K562 (cell line): Measurements from ENCODE around the gene IKBKG. TPM values are rescaled to one million over a fixed set of nuclear protein-coding genes. Genes with fewer than 3 reads are reported as not detected.

Source experiments
- ATF7 ChIP-seq: fragments of 450-650 bp; IDR thresholded peaks from 2 replicates; pipeline ENCODE4 v1.7.1; 2014; ENCODE audit warnings: mild to moderate bottlenecking, moderate library complexity
- CBFA2T3 ChIP-seq: fragments of 450-650 bp; IDR thresholded peaks from 2 replicates; pipeline ENCODE4 v1.6.1; 2017
- CCAR2 ChIP-seq: fragments of 200-400 bp; formaldehyde crosslinking; IDR thresholded peaks from 2 replicates; pipeline ENCODE4 v1.6.1; 2017; ENCODE audit warnings: mild to moderate bottlenecking, low read depth, low read length
- CHD1 ChIP-seq: fragments of 200-600 bp; sonication (generic); IDR thresholded peaks from one replicate; pipeline ENCODE4 v1.6.1; 2012; ENCODE audit warnings: mild to moderate bottlenecking, moderate library complexity, low read length, inconsistent platforms
- ILF3 ChIP-seq: fragments of 450-650 bp; IDR thresholded peaks from 2 replicates; pipeline ENCODE4 v1.6.1; 2018; ENCODE audit warnings: antibody characterized with exemption, mild to moderate bottlenecking, moderate library complexity, borderline replicate concordance
- RAD21 ChIP-seq, 2 experiments: fragments of 250-450 bp in 1 of 2; fragments of 450-650 bp in 1 of 2; sonication (Bioruptor Pico) in 1 of 2; formaldehyde crosslinking in 1 of 2; IDR thresholded peaks in 1 of 2; conservative IDR thresholded peaks in 1 of 2; 2 replicates each; pipeline versions ENCODE4 v1.4.0 to v1.8.0; 2020 to 2022; ENCODE audit warnings: mild to moderate bottlenecking in 2 of 2, moderate library complexity in 1 of 2
- SMARCA5 ChIP-seq: fragments of 450-650 bp; IDR thresholded peaks from 2 replicates; pipeline ENCODE4 v1.6.1; 2016
- SNRNP70 ChIP-seq: fragments of 200-400 bp; formaldehyde crosslinking; optimal IDR thresholded peaks from 2 replicates; pipeline ENCODE3; 2017; ENCODE audit warnings: low read depth, low read length
- TCF3 ChIP-seq: sonication (generic); formaldehyde crosslinking; IDR thresholded peaks from 2 replicates; pipeline ENCODE4 v1.4.0; 2020; ENCODE audit warnings: mild to moderate bottlenecking, missing genetic modification reagents
- TSC22D4 ChIP-seq: fragments of 450-650 bp; IDR thresholded peaks from 2 replicates; pipeline ENCODE4 v1.6.1; 2016; ENCODE audit warnings: missing genetic modification characterization, missing biosample characterization, control low read depth
- ZNF12 ChIP-seq: sonication (generic); formaldehyde crosslinking; IDR thresholded peaks from 2 replicates; pipeline ENCODE4 v1.4.0; 2020; ENCODE audit warnings: mild to moderate bottlenecking, missing genetic modification reagents
- ZNF766 ChIP-seq: fragments of 200-800 bp; sonication (Bioruptor generic); conservative IDR thresholded peaks from 2 replicates; pipeline ENCODE4 v1.6.1; 2016; ENCODE audit warnings: missing genetic modification characterization, missing compliant biosample characterization
- polyA plus RNA-seq, 8 experiments: library from polyadenylated mRNA; depleted of rRNA in 4 of 8; stranded (reverse) in 5 of 8; unstranded in 3 of 8; fragments of >200 nt; fragmentation: Nextera tagmentation in 2 of 8; fragmentation: Illumina TruSeq in 1 of 8; extraction: Ambion mirVana in 2 of 8; extraction: Trizol in 1 of 8; gene quantifications; 2 replicates each; pipeline versions ENCODE4 v1.2.1 to v1.2.3, GENCODE V29; 2011 to 2014; ENCODE audit warnings: inconsistent platforms in 1 of 8, missing spikeins in 1 of 8
- total RNA-seq, 7 experiments: library from RNA; depleted of rRNA in 6 of 7; stranded (reverse); fragments of >200 nt in 6 of 7; fragmentation: Illumina TruSeq in 2 of 7; extraction: Trizol in 2 of 7; gene quantifications; 2 replicates each; pipeline versions ENCODE4 v1.2.1 to v1.2.3, GENCODE V29; 2011 to 2021; ENCODE audit warnings: low replicate concordance in 1 of 7
- TF ChIP-seq, protein P1 (sequence below): sonication (generic); formaldehyde crosslinking; IDR thresholded peaks from 2 replicates; pipeline ENCODE4 v1.8.0; 2022; ENCODE audit warnings: missing genetic modification reagents, mild to moderate bottlenecking, moderate library complexity, borderline replicate concordance
- TF ChIP-seq, protein P2 (sequence below): IDR thresholded peaks from 2 replicates; pipeline ENCODE4 v1.6.1; 2011; ENCODE audit not compliant: insufficient read length; ENCODE audit errors: extremely low read depth
- TF ChIP-seq, protein P3 (sequence below): sonication (generic); formaldehyde crosslinking; IDR thresholded peaks from 2 replicates; pipeline ENCODE4 v1.8.0; 2023; ENCODE audit warnings: mild to moderate bottlenecking, missing genetic modification reagents
- TF ChIP-seq, protein P4 (sequence below): sonication (generic); formaldehyde crosslinking; IDR thresholded peaks from 2 replicates; pipeline ENCODE4 v1.8.0; 2022; ENCODE audit warnings: mild to moderate bottlenecking, missing genetic modification reagents, borderline replicate concordance
- TF ChIP-seq, protein P5 (sequence below): fragments of 450-650 bp; IDR thresholded peaks from 2 replicates; pipeline ENCODE4 v1.6.1; 2016

The IKBKG gene
- total and polyA plus RNA-seq, 9 of the 15 experiments (the other 6 are each of a cell fraction or from before 2014, with no cell fraction given), result 0.68 to 60.0 (median 21.9) TPM

DNA sequence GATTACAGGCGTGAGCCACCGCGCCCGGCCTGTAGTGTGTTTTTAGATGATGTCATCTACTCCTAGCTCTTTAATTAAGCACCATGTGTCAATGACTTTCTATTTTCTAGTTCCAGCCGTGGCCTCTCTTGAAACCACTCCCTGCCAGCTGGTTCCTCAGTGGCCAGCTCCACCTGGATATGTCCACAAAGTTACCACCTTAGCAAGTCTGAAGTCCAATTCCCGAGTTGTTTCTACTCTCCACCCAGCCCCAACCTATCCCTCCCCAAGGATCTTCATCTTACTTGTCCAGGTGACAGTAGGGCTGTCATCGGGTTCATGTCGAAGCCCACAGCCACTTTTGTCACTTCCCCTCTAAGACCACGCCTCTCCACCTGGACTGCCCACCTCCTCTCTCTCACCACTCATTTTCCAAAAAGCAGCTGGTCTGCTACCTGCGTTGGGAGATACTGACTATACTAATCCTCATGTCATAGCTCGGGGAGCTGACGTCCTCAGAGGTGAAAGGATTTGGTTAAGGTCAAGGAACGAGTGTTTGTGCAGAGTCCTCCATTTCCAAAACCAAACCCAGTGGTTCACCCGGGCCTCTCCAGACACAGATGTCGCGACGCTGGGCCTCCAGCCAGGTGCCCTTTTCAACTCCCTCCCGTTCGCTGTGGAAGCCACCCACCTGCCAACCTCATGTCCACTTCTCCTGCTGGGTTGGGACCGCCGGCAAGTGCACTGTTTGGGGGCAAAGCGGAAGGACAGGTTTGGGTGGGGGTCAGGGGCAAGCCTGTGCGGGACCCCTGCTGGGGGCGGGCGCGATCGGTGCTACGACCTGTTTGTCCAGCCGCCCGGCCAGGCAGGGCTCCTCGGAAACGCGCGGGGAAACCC is 32.1 kb upstream of the IKBKG start (continued):
- TF ChIP-seq ATF7 (peak; percentile 57; the same call in 1 of the 2 replicates), ZNF12 (CRISPR knock-in tag) (0 out of 2 replicates have a peak, but pooled peaks have one; percentile 65), TSC22D4 (no peak), TCF3 (0 out of 2 replicates have a peak, but pooled peaks have one; percentile 28), CCAR2 (no peak), RAD21 (CRISPR knock-in tag; conservative IDR thresholded peaks at IDR 0.05 in 1 of 2, IDR thresholded peaks at IDR 0.05 in 1 of 2) (no peak), CBFA2T3 (peak; percentile 33; the same call in 1 of the 2 replicates), SNRNP70 (no peak), CHD1 (peak; percentile 54), ZNF766 (CRISPR knock-in tag) (no peak), SMARCA5 (0 out of 2 replicates have a peak, but pooled peaks have one; percentile 1), ILF3 (no peak)
- TF ChIP-seq, protein P1, sequence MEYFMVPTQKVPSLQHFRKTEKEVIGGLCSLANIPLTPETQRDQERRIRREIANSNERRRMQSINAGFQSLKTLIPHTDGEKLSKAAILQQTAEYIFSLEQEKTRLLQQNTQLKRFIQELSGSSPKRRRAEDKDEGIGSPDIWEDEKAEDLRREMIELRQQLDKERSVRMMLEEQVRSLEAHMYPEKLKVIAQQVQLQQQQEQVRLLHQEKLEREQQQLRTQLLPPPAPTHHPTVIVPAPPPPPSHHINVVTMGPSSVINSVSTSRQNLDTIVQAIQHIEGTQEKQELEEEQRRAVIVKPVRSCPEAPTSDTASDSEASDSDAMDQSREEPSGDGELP (CRISPR knock-in tag), result peak; percentile 61; the same call in 1 of the 2 replicates
- TF ChIP-seq, protein P2, sequence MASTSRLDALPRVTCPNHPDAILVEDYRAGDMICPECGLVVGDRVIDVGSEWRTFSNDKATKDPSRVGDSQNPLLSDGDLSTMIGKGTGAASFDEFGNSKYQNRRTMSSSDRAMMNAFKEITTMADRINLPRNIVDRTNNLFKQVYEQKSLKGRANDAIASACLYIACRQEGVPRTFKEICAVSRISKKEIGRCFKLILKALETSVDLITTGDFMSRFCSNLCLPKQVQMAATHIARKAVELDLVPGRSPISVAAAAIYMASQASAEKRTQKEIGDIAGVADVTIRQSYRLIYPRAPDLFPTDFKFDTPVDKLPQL, result no peak
- TF ChIP-seq, protein P3, sequence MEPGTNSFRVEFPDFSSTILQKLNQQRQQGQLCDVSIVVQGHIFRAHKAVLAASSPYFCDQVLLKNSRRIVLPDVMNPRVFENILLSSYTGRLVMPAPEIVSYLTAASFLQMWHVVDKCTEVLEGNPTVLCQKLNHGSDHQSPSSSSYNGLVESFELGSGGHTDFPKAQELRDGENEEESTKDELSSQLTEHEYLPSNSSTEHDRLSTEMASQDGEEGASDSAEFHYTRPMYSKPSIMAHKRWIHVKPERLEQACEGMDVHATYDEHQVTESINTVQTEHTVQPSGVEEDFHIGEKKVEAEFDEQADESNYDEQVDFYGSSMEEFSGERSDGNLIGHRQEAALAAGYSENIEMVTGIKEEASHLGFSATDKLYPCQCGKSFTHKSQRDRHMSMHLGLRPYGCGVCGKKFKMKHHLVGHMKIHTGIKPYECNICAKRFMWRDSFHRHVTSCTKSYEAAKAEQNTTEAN (CRISPR knock-in tag), result 0 out of 2 replicates have a peak, but pooled peaks have one; percentile 40
- TF ChIP-seq, protein P4, sequence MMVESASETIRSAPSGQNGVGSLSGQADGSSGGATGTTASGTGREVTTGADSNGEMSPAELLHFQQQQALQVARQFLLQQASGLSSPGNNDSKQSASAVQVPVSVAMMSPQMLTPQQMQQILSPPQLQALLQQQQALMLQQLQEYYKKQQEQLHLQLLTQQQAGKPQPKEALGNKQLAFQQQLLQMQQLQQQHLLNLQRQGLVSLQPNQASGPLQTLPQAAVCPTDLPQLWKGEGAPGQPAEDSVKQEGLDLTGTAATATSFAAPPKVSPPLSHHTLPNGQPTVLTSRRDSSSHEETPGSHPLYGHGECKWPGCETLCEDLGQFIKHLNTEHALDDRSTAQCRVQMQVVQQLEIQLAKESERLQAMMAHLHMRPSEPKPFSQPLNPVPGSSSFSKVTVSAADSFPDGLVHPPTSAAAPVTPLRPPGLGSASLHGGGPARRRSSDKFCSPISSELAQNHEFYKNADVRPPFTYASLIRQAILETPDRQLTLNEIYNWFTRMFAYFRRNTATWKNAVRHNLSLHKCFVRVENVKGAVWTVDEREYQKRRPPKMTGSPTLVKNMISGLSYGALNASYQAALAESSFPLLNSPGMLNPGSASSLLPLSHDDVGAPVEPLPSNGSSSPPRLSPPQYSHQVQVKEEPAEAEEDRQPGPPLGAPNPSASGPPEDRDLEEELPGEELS (CRISPR knock-in tag), result no peak
- TF ChIP-seq, protein P5, sequence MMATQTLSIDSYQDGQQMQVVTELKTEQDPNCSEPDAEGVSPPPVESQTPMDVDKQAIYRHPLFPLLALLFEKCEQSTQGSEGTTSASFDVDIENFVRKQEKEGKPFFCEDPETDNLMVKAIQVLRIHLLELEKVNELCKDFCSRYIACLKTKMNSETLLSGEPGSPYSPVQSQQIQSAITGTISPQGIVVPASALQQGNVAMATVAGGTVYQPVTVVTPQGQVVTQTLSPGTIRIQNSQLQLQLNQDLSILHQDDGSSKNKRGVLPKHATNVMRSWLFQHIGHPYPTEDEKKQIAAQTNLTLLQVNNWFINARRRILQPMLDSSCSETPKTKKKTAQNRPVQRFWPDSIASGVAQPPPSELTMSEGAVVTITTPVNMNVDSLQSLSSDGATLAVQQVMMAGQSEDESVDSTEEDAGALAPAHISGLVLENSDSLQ, result peak; percentile 56
